HG02981 (cell line): ENCODE data around the gene RIMS3.

Experiments used
- ATAC-seq: cut with Tn5 transposase; IDR thresholded peaks from one replicate; pipeline ENCODE4 v1.9.1; 2021; ENCODE audit warnings: mild to moderate bottlenecking, moderate library complexity; ENCODE audit not compliant: unreplicated experiment

Gene RIMS3

GRCh38 chr1:40653851-40654537, 11.5 kb downstream of the RIMS3 start:
- no peak for ATAC-seq

GRCh38 chr1:40652979-40653378, 12.5 kb downstream of the RIMS3 start:
- no peak for ATAC-seq

GRCh38 chr1:40652468-40652867, 13.0 kb downstream of the RIMS3 start:
- no peak for ATAC-seq

- ATAC-seq: no peak
Observed at GRCh38 chr1:40651138-40651857, 14.2 kb downstream of the RIMS3 start.

- ATAC-seq: no peak
Observed at GRCh38 chr1:40650075-40650474, 15.4 kb downstream of the RIMS3 start.

GRCh38 chr1:40649592-40649930, 15.9 kb downstream of the RIMS3 start:
- no peak for ATAC-seq

GRCh38 chr1:40648928-40649591, 16.4 kb downstream of the RIMS3 start:
- ATAC-seq: no peak

- no peak for ATAC-seq
Observed at GRCh38 chr1:40648200-40648599, 17.3 kb downstream of the RIMS3 start.

- ATAC-seq: no peak
Observed at GRCh38 chr1:40646315-40646714, 19.2 kb downstream of the RIMS3 start.

GRCh38 chr1:40645118-40645680, 20.3 kb downstream of the RIMS3 start:
- no peak for ATAC-seq

GRCh38 chr1:40641601-40642242, 23.8 kb downstream of the RIMS3 start:
- ATAC-seq: no peak

GRCh38 chr1:40640314-40641076, 25.0 kb downstream of the RIMS3 start:
- ATAC-seq: no peak

- ATAC-seq: no peak
Observed at GRCh38 chr1:40638097-40639036, 27.1 kb downstream of the RIMS3 start.

- no peak for ATAC-seq
Observed at GRCh38 chr1:40637470-40638007, 27.9 kb downstream of the RIMS3 start.

- ATAC-seq: no peak
Observed at GRCh38 chr1:40636777-40637176, 28.7 kb downstream of the RIMS3 start.

GRCh38 chr1:40635763-40636500, 29.6 kb downstream of the RIMS3 start:
- ATAC-seq: no peak

GRCh38 chr1:40634901-40635655, 30.4 kb downstream of the RIMS3 start:
- ATAC-seq: no peak

GRCh38 chr1:40633931-40634376, 31.5 kb downstream of the RIMS3 start:
- ATAC-seq: no peak
